BLaER1 (cell line): ENCODE data around the gene PTH2R.

Source experiments
- H3K27ac ChIP-seq: shearing (Covaris generic); formaldehyde crosslinking; 2 replicates; pipeline ENCODE4 v1.8.1; 2022
- H3K27me3 ChIP-seq: shearing (Covaris generic); formaldehyde crosslinking; 2 replicates; pipeline ENCODE4 v1.8.1; 2022
- H3K36me3 ChIP-seq: shearing (Covaris generic); formaldehyde crosslinking; 2 replicates; pipeline ENCODE4 v1.8.1; 2022
- H3K4me1 ChIP-seq: shearing (Covaris generic); formaldehyde crosslinking; 2 replicates; pipeline ENCODE4 v1.8.1; 2022
- H3K4me2 ChIP-seq: shearing (Covaris generic); formaldehyde crosslinking; 2 replicates; pipeline ENCODE4 v1.8.1; 2022
- H3K4me3 ChIP-seq: shearing (Covaris generic); formaldehyde crosslinking; 2 replicates; pipeline ENCODE4 v1.8.1; 2022
- H3K9ac ChIP-seq: shearing (Covaris generic); formaldehyde crosslinking; 2 replicates; pipeline ENCODE4 v1.8.1; 2022
- H3K9me3 ChIP-seq: shearing (Covaris generic); formaldehyde crosslinking; 2 replicates; pipeline ENCODE4 v1.8.1; 2022
- H4K20me1 ChIP-seq: shearing (Covaris generic); formaldehyde crosslinking; 2 replicates; pipeline ENCODE4 v1.8.1; 2022
- Cebpa-rat ChIP-seq: shearing (Covaris generic); IDR thresholded peaks from 2 replicates; pipeline ENCODE4 v1.8.1; 2022

Gene PTH2R, protein sequence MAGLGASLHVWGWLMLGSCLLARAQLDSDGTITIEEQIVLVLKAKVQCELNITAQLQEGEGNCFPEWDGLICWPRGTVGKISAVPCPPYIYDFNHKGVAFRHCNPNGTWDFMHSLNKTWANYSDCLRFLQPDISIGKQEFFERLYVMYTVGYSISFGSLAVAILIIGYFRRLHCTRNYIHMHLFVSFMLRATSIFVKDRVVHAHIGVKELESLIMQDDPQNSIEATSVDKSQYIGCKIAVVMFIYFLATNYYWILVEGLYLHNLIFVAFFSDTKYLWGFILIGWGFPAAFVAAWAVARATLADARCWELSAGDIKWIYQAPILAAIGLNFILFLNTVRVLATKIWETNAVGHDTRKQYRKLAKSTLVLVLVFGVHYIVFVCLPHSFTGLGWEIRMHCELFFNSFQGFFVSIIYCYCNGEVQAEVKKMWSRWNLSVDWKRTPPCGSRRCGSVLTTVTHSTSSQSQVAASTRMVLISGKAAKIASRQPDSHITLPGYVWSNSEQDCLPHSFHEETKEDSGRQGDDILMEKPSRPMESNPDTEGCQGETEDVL

DNA sequence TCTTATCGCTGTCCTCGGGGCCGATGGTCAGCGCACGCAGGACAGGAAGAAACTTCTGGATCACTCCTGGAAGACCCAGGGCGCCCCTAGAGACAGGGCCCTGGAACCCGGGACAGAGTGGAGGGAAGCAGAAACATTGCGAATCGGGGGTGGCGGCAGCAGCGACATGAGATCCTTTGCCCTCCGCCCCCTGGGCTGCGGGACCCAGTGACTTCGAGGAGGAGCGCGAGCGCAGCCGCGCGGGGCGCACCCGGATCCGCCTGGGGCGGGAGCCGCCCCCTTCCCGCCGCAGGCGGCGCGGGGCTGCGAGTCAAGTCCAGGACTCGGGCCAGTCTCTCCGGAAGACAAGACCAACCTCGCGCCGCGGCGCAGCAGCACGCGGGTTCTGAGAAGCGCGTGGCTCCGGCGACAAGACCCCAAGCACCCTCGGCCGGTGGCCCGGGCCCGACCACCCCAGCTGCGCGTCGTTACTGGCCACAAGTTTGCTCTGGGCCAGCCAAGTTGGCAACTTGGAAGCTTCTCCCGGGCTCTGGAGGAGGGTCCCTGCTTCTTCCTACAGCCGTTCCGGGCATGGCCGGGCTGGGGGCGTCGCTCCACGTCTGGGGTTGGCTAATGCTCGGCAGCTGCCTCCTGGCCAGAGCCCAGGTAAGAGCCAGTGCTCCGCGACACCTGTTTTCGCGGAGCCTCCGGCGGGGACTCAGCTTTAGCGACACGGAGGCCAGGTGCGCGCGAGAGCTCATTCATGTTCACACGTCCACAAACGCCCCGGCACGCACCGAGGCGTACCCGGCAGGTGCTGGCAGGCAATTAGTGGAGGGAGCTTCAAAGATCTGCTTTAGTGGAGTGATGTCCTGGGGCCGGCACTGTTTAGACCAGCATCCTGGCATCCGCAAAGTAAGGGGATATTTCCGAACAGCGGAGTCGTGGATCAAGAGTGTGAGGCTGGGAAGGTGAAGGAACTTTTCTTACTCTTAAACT is at the start of gene PTH2R:
PTH2R (plus strand) TSS at position 319 of the 978 bp plus-strand sequence; CDS start at position 571, 252 bp downstream.
- no peaks in the 10 kb centered on the region for H3K36me3 ChIP-seq
- H3K4me2 ChIP-seq: no peak within 1 kb of the TSS
- H3K9me3 ChIP-seq: peaks cover 12% of the 10 kb centered on the region
- H3K27me3 ChIP-seq: no peaks in the 10 kb centered on the region
- no peak within 1 kb of the TSS for H3K9ac ChIP-seq
- H3K4me1 ChIP-seq: no peaks in the 10 kb centered on the region
- H3K27ac ChIP-seq: no peak within 1 kb of the TSS
- H3K4me3 ChIP-seq: no peak within 1 kb of the TSS
- no peaks in the 10 kb centered on the region for H4K20me1 ChIP-seq
- TF ChIP-seq Cebpa-rat: no peak

DNA sequence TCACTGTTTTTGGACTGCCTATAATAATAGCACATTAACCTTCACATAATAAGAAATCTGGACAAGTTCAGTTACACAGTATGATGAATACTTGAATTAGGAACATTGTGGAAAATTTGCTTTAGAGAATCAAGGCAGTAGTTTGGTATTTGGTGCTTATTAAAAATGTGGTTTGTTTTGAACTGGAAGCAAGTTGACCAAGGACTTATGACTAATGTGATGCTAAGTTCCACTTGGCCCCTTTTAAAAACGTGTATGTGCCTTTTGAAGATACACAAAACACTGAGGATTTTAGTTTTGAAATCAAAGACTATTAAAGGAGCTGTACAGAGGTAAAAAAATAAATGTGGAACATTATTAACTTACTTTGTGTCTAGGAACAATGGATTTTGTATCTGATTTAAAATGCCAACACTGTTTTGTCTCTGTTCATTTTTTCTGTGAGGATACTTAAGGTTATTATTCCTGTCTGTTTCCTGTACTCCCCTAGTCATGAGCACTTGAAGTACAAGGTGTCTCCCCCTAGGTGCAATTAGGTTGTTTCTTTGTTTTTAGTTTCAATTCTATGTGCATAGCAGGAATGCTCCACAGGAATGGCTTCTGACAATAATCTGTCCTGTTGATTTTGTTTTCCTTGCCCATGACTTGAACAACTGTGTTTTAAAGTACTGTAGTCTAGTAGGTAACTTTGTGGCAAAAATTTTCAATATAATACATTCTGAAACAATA is 49.6 kb upstream of the PTH2R start:
- Histone ChIP-seq H3K9ac (no peak overlapping the region), H3K27ac (no peak overlapping the region), H3K4me2 (no peak overlapping the region), H3K9me3 (peaks cover 25% of the 10 kb centered on the region), H4K20me1 (no peaks in the 10 kb centered on the region), H3K4me1 (no peaks in the 10 kb centered on the region), H3K27me3 (no peaks in the 10 kb centered on the region), H3K4me3 (no peak overlapping the region), H3K36me3 (peaks cover 77% of the 10 kb centered on the region)
- TF ChIP-seq Cebpa-rat: no peak

DNA sequence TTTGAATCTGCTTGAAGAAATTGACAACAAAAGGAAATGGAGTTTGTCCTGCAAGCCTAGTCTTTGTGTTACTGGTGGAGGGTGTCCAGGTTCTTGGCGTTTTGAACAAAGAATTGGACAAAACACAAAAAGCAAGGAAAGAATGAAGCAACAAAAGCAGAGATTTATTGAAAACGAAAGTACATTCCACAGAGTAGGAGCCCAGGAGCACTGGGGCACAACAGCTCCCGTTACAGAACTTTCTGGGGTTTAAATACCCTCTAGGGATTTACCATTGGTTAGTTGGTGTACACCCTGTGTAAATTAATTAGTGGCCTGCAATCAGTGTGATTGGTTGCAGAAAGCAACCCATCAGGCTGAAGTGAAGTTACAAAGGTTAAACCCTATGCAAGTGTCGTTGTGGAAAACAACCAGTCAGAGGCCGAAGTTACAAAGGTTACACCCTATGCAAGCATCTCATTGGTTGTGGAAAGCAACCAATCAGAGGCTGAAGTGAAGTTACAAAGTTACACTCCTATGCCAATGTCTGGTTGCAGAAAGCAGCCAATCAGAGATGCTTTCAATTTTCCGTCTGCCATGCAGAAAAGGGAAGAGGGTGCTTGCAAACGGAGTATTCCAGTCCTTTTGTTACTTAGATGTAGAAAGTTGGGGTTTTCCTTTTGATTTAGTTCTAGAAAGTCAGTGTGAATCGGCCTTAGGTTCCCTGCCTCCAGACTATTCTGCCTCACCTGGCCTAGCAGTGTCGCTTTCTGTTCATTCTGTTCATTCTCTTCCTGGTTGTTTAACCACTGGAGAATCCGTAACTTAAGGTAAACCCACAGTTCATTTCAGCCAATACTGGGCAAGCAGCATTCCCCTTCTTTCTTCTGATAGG is 47.6 kb upstream of the PTH2R start:
- H3K4me1 ChIP-seq: no peaks in the 10 kb centered on the region
- peaks cover 57% of the 10 kb centered on the region for H3K36me3 ChIP-seq
- no peaks in the 10 kb centered on the region for H3K27me3 ChIP-seq
- no peak for TF ChIP-seq Cebpa-rat
- H3K27ac ChIP-seq: no peak overlapping the region
- no peak overlapping the region for H3K4me3 ChIP-seq
- H3K9ac ChIP-seq: no peak overlapping the region
- no peaks in the 10 kb centered on the region for H4K20me1 ChIP-seq
- H3K9me3 ChIP-seq: peaks cover 25% of the 10 kb centered on the region
- no peak overlapping the region for H3K4me2 ChIP-seq

DNA sequence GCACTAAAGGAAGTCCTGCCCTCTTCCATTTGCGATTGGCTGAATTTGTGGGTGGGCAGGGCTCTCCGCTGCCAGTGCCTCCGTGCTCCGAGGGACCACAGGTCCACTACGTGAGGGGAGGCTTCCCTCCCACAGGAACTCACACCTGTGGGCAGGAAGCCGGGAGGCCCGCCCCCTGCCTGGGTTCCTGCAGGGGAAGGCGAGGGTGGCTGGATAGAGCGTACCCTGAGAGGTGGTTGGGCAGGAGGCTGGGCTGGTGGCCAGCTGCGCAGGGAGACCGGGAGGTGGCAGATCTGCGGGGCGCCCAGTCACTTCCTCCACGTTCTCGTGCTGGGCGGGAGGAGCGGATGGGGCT is 47.0 kb upstream of the PTH2R start:
- no peaks in the 10 kb centered on the region for H4K20me1 ChIP-seq
- H3K27me3 ChIP-seq: no peaks in the 10 kb centered on the region
- no peak overlapping the region for H3K4me3 ChIP-seq
- no peak for TF ChIP-seq Cebpa-rat
- H3K4me2 ChIP-seq: no peak overlapping the region
- no peak overlapping the region for H3K27ac ChIP-seq
- H3K4me1 ChIP-seq: no peaks in the 10 kb centered on the region
- no peak overlapping the region for H3K9ac ChIP-seq
- peaks cover 51% of the 10 kb centered on the region for H3K36me3 ChIP-seq
- H3K9me3 ChIP-seq: peaks cover 29% of the 10 kb centered on the region

DNA sequence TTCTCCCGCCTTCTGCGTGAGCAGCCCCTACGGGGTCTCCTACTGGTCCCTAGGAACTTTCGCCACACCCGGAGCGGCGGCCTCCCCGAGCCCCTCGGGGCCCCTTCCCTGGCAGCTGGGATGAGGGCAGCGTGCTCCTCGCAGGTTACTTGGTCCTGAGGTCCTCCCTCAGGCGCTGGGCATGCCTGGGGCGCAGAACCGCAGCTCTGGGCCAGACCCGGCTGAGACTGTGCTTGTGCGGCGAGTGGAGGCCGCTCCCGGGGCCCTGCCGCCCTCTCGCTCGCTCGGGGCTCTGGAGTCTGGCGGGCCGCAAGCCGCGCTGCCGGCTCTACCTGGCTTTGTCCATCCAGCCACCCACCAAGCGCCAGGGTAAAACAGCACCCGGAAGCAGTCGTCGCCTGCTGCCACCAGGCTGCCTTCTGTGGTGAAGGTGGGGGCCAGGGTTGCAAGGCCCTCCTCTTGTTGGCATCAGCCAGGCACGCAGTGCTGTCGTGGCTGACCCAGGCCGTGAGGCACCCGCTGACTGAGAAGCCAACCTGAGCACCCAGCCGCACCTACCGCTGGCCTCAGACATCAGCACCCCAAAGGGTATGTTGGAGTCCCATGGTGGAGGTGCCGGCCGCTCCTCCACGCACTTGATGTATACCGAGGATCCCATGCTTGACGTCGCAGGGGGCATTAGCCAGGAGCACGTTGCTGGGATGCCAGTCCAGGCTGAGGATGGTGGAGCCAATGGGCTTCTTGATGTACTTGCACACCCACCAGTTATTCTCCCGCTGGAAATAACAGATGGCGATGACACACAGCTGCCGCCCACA is 46.1 kb upstream of the PTH2R start:
- H3K9ac ChIP-seq: no peak overlapping the region

DNA sequence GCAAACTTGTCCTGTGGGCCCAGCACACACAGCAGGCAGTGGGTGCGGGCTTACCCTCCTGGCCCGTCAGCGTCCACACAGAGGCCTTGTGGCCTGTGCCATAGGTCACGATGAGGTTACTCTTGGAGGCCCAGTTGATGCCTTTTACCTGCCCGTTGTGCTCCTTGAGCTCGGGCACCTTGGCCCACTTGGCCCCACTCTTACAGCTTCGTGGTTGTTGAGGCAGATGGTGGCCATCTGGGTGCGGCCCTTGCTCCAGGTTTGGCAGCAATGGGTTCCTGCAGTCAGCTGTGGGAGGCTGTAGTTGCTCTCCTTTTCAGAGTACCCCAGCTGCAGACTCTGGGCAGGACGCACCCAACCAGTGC is 45.5 kb upstream of the PTH2R start:
- TF ChIP-seq Cebpa-rat: no peak
- peaks cover 36% of the 10 kb centered on the region for H3K9me3 ChIP-seq
- H3K27me3 ChIP-seq: no peaks in the 10 kb centered on the region
- H3K4me1 ChIP-seq: no peaks in the 10 kb centered on the region
- no peak overlapping the region for H3K9ac ChIP-seq
- no peaks in the 10 kb centered on the region for H4K20me1 ChIP-seq
- H3K27ac ChIP-seq: no peak overlapping the region
- no peak overlapping the region for H3K4me3 ChIP-seq
- peaks cover 39% of the 10 kb centered on the region for H3K36me3 ChIP-seq
- no peak overlapping the region for H3K4me2 ChIP-seq

More for the DNA sequence above, 46.1 kb upstream of the PTH2R start:
- no peaks in the 10 kb centered on the region for H3K27me3 ChIP-seq
- H3K36me3 ChIP-seq: peaks cover 42% of the 10 kb centered on the region
- H3K4me1 ChIP-seq: no peaks in the 10 kb centered on the region
- no peak overlapping the region for H3K27ac ChIP-seq
- TF ChIP-seq Cebpa-rat: no peak
- H4K20me1 ChIP-seq: no peaks in the 10 kb centered on the region
- peaks cover 35% of the 10 kb centered on the region for H3K9me3 ChIP-seq
- no peak overlapping the region for H3K4me3 ChIP-seq
- H3K4me2 ChIP-seq: no peak overlapping the region

DNA sequence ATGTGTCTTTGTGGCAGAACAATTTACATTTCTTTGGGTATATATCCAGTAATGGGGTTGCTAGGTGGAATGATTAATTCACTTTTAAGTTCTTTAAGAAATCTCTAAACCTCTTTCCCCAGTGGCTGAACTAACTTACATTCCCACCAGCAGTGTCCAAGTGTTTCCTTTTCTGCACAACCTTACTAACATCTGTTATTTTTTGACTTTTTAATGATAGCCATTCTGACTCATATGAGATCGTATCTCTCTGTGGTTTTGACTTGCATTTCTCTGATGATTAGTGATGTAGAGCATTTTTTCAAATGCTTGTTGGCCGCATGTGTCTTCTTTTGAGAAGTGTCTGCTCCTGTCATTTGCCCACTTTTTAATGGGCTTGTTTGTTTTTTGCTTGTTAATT is 43.1 kb upstream of the PTH2R start:
- H3K27me3 ChIP-seq: no peaks in the 10 kb centered on the region

More for the DNA sequence above, 43.1 kb upstream of the PTH2R start:
- Histone ChIP-seq H3K4me1 (no peaks in the 10 kb centered on the region), H3K9ac (no peak overlapping the region), H3K9me3 (peaks cover 36% of the 10 kb centered on the region), H4K20me1 (no peaks in the 10 kb centered on the region), H3K4me2 (no peak overlapping the region), H3K36me3 (peaks cover 27% of the 10 kb centered on the region), H3K4me3 (no peak overlapping the region), H3K27ac (no peak overlapping the region)
- TF ChIP-seq Cebpa-rat: no peak
